HG03066 (cell line): Measurements from ENCODE around the gene IGFL3.
"Not testable (repeated sequence)": the region's sequence is repeated elsewhere in the genome, so short reads cannot be mapped to it uniquely, and the experiment has no call there.

Source experiments
- ATAC-seq: cut with Tn5 transposase; IDR thresholded peaks from one replicate; pipeline ENCODE4 v1.9.1; 2021; ENCODE audit warnings: low read depth; ENCODE audit not compliant: unreplicated experiment

IGFL3 gene

DNA sequence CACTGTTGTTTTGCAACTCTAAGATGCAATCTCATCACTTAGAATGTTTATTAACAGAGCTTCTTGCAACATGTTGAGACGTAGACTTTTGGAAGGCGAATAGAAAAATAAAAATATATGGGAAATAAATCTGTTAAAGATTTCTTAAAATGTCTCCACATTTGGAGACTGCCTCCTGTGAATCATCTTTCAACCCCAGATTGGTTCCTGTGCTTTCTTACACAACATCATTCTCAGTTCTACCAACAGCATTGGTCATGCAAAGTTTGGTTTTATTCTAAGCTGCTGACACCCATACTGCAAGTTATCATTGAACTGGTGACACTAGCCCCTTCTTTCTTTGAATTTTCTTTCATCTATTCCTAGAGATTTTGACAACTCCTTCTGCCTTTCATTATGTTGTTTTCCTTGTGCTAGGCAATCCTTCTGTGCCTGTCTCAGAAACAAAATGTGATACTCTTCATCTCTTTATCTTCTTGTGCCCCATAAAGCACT lies 1.6 kb upstream of the IGFL3 start:
- ATAC-seq = no peak

GRCh38 chr19:46125447-46125846 lies 959 bp upstream of the IGFL3 start:
- no peak for ATAC-seq

GRCh38 chr19:46118136-46118535 lies 6.4 kb downstream of the IGFL3 start:
- no peak for ATAC-seq

GRCh38 chr19:46116121-46116520 lies 8.4 kb downstream of the IGFL3 start:
- no peak for ATAC-seq

DNA sequence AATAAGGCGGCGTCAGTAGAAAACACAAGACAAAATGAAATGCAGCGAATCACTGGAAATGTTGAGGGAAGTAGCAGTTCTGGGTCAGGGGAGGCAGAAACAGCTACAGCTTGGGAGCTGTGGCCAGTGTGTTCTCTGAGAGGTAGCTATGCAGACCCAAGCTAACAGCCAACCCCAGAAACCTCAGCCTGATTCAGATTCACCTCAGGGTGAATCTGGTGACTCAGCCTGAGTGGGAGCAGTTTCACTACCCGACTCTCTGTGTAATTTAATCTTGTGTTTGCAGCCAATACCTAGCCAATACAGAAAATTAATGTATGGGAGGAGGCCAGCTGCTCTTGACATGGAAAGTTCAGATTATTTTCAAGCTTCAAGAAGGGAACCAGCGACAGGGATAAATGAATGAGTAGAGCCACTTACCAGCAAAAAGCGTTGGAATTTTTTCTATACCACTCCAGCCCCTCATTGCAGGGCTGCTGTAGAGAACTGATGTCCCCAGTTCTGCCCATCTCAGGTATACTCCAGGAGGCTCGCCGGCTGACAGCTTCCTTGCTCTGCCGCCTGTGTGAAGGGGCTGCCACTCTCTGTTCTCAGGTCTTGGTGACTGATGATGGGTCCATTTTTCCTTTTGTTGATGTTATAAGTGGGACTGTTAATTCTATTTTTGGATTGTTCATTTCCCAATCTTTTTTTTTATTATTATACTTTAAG lies 8.9 kb downstream of the IGFL3 start:
- ATAC-seq = no peak

GRCh38 chr19:46113726-46114125 lies 10.8 kb downstream of the IGFL3 start:
- no peak for ATAC-seq

- no peak for ATAC-seq
These were observed 12.0 kb downstream of the IGFL3 start for GRCh38 chr19:46112527-46112926.

GRCh38 chr19:46111376-46111775 lies 13.1 kb downstream of the IGFL3 start:
- ATAC-seq = no peak

DNA sequence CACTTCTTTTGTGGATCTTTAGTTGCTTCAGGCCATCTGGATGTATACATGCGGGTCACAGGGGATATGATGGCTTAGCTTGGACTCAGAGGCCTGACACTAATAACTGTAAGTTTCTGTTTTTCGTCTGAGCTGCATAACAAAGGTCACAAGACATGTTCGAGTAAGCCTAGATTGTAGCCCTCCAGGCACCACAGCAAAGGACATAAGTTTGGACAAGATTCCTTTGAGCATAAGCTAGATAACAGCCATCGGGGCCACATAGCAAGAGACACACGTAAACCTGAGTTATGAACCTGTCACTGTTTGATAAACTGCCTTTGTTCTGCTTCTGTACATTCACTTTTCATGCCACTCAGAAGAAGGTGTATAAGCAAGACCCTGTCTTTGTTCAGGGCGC lies 14.6 kb downstream of the IGFL3 start:
- no peak for ATAC-seq

GRCh38 chr19:46107371-46107770 lies 17.1 kb downstream of the IGFL3 start:
- no peak for ATAC-seq

DNA sequence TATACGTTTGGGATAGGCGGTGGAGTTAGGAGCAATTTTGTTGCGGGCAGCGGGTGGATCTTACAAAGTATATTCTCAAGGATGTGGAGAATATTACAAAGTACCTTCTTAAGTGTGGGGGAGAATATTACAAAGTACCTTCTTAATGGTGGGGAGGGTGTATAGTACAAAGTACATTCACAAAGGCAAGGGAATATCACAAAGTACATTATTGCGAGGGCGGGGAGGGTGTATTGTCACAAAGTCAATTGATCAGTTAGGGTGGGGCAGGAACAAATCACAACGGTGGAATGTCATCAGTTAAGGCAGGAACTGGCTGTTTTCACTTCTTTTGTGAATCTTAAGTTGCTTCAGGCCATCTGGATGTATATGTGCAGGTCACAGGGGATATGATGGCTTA lies 22.2 kb downstream of the IGFL3 start:
- ATAC-seq = not testable (repeated sequence)

GRCh38 chr19:46101293-46101692 lies 23.2 kb downstream of the IGFL3 start:
- ATAC-seq = no peak

GRCh38 chr19:46100344-46100743 lies 24.1 kb downstream of the IGFL3 start:
- ATAC-seq = no peak

GRCh38 chr19:46090444-46090843 lies 34.0 kb downstream of the IGFL3 start:
- ATAC-seq = no peak

DNA sequence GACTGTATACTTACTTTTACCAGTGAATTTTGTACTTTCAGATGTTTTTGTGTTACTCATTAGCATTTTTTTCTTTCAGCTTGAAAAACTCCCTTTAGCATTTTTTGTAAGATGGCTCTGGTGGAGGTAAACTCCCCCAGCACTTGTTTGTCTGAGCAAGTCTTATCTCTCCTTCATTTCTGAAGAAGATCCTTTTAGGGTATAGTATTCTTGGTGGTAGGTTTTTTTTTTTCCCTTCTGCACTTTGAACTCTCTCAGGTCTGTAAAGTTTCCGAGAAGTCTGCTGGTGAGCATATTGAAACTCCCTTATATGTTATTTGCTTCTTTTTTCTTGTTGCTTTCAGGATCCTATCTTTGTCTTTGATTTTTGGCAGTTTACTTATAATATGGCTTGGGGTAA lies 35.1 kb downstream of the IGFL3 start:
- ATAC-seq = no peak

DNA sequence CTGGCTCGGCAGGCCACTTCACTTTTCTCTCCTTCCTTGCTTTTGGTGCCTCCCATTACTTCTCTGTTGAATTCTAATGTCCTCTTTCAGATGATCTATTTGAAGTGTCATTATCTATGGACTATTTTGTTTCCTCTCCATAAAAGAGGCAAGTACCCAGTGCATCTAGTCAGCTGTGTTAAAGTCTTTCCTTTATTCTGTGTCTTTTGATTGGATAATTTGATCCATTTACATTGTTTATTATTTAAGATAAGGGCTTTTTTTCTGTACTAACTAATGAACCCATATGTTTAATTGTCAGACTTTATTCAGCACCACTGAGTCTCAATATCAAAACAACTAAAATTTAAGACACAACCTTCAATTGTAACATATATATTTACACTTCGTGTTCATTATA lies 36.4 kb downstream of the IGFL3 start:
- no peak for ATAC-seq

DNA sequence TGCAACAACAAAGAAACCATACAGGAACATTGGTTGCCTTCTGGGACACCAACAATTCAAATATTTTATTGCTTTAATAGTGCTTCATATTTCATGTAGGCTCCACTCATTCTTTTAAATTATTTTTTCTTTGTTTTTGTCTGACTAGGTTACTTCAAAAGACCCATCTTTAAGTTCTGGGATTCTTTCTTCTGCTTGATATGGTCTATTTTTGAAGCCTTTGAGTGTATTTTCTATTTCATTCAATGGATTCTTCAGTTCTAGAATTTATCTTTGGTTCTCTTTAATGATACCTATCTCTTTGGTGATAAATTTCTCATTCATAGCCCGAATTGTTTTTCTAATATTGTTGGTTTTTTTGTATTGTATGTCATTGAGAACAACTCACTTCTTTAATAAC lies 38.6 kb downstream of the IGFL3 start:
- ATAC-seq = no peak

- ATAC-seq = no peak
These were observed 41.8 kb downstream of the IGFL3 start for GRCh38 chr19:46082728-46083050.

DNA sequence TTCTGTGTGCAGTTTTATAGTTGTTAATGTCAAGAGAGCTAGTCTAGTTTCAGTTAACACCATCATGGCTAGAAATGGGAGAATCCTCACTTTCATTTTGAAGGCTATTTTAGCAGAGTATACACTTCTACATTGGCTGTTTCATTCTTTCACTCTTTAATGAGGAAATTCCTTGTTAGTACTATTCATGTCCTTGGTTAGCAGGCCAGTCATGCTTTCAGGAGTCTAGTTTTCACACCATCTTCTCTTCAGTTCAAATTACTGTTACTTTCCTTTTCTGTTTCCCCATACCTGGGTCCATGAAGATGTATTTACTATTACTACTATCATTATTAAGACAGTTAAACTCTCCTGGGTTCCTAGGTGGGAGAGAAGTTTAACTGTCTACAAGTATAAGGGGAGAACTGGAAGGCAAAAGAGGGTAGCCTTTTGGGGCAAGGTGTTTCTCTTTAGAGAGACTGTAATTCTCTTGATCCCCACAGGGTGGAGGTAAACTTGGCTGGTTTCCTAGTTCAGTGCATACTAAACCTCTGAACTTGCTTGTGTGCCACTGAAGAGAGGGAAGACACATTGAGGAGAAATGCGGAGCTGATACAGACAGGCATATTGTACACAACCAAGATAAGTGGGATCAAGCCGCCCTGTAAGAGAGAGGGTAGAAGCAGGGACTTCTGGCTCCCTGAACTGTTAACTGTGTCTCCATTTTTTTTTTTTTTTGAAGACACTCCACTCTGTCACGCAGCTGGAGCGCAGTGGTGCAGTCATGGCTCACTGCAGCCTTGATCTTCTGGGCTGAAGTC lies 42.4 kb downstream of the IGFL3 start:
- ATAC-seq = no peak

- ATAC-seq = no peak
These were observed 43.9 kb downstream of the IGFL3 start for GRCh38 chr19:46080561-46080960.

DNA sequence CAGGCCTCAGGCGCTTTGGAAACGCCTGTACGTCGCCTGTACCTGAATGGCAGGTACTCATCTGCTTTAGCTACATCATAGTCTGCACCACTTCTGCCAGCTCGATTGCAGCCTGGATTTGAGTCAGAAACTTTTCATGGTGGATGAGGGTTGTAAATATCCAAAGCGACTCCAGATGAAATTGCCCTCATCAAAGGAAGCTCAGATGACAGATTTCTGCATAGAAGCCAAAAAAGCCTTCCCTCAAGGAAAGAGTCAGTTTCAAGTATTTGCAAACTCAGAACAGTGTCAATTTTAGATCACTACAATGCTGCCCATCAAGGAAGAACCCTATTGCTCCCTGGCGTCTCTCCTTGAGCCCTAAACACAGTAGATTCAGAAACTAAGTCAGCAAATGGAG lies 44.9 kb downstream of the IGFL3 start:
- no peak for ATAC-seq
